PFSK-1 (cell line): ENCODE results near the gene CMPK1.

ENCODE experiments used
- FOXP2 ChIP-seq: optimal IDR thresholded peaks from 2 replicates; pipeline ENCODE3; 2011; ENCODE audit warnings: borderline replicate concordance, control low read depth, inconsistent platforms; ENCODE audit not compliant: insufficient read depth; ENCODE audit errors: extremely low read length, extremely low read depth
- POLR2AphosphoS5 ChIP-seq: IDR thresholded peaks from 2 replicates; pipeline ENCODE4 v1.6.1; 2012; ENCODE audit warnings: low read depth, mild to moderate bottlenecking, control low read depth, low read length, moderate library complexity
- SIN3A ChIP-seq: IDR thresholded peaks from 2 replicates; pipeline ENCODE4 v1.6.1; 2012; ENCODE audit warnings: mild to moderate bottlenecking, low read length, moderate library complexity, borderline replicate concordance; ENCODE audit not compliant: insufficient read depth
- TAF1 ChIP-seq: IDR thresholded peaks from 2 replicates; pipeline ENCODE4 v1.6.1; 2012; ENCODE audit warnings: low read length, control low read depth, borderline replicate concordance; ENCODE audit not compliant: insufficient read depth
- TF ChIP-seq, protein P1 (sequence below), 2 experiments: IDR thresholded peaks; 2 replicates each; pipeline versions ENCODE4 v1.6.1 to v1.8.0; 2011 to 2012; ENCODE audit warnings: low read depth in 2 of 2, low read length in 2 of 2, control low read depth in 1 of 2, inconsistent platforms in 1 of 2, mild to moderate bottlenecking in 1 of 2, moderate library complexity in 1 of 2; ENCODE audit not compliant: insufficient read depth in 1 of 2

CMPK1 gene

DNA sequence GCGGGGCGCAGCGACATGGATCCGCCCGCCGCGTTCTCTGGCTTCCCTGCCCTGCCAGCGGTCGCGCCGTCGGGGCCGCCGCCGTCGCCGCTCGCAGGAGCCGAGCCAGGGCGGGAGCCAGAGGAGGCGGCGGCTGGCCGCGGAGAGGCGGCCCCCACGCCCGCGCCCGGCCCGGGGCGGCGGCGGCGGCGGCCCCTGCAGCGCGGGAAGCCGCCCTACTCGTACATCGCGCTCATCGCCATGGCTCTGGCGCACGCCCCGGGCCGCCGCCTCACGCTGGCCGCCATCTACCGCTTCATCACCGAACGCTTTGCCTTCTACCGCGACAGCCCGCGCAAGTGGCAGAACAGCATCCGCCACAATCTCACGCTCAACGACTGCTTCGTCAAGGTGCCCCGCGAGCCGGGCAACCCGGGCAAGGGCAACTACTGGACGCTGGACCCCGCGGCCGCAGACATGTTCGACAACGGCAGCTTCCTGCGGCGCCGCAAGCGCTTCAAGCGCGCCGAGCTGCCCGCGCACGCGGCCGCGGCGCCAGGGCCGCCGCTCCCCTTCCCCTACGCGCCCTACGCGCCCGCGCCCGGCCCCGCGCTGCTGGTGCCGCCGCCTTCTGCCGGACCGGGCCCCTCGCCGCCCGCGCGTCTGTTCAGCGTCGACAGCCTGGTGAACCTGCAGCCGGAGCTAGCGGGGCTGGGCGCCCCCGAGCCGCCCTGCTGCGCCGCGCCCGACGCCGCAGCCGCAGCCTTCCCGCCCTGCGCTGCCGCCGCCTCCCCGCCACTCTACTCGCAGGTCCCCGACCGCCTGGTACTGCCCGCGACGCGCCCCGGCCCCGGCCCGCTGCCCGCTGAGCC is 83.0 kb downstream of the CMPK1 start:
- TF ChIP-seq, protein P1, sequence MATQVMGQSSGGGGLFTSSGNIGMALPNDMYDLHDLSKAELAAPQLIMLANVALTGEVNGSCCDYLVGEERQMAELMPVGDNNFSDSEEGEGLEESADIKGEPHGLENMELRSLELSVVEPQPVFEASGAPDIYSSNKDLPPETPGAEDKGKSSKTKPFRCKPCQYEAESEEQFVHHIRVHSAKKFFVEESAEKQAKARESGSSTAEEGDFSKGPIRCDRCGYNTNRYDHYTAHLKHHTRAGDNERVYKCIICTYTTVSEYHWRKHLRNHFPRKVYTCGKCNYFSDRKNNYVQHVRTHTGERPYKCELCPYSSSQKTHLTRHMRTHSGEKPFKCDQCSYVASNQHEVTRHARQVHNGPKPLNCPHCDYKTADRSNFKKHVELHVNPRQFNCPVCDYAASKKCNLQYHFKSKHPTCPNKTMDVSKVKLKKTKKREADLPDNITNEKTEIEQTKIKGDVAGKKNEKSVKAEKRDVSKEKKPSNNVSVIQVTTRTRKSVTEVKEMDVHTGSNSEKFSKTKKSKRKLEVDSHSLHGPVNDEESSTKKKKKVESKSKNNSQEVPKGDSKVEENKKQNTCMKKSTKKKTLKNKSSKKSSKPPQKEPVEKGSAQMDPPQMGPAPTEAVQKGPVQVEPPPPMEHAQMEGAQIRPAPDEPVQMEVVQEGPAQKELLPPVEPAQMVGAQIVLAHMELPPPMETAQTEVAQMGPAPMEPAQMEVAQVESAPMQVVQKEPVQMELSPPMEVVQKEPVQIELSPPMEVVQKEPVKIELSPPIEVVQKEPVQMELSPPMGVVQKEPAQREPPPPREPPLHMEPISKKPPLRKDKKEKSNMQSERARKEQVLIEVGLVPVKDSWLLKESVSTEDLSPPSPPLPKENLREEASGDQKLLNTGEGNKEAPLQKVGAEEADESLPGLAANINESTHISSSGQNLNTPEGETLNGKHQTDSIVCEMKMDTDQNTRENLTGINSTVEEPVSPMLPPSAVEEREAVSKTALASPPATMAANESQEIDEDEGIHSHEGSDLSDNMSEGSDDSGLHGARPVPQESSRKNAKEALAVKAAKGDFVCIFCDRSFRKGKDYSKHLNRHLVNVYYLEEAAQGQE (IDR thresholded peaks at IDR 0.05; ENCODE audit: insufficient read depth in 1 of 2, low read depth in 2 of 2, low read length in 2 of 2) = no peak
- TF ChIP-seq FOXP2 (no peak), SIN3A (no peak), POLR2AphosphoS5 (no peak), TAF1 (no peak)

DNA sequence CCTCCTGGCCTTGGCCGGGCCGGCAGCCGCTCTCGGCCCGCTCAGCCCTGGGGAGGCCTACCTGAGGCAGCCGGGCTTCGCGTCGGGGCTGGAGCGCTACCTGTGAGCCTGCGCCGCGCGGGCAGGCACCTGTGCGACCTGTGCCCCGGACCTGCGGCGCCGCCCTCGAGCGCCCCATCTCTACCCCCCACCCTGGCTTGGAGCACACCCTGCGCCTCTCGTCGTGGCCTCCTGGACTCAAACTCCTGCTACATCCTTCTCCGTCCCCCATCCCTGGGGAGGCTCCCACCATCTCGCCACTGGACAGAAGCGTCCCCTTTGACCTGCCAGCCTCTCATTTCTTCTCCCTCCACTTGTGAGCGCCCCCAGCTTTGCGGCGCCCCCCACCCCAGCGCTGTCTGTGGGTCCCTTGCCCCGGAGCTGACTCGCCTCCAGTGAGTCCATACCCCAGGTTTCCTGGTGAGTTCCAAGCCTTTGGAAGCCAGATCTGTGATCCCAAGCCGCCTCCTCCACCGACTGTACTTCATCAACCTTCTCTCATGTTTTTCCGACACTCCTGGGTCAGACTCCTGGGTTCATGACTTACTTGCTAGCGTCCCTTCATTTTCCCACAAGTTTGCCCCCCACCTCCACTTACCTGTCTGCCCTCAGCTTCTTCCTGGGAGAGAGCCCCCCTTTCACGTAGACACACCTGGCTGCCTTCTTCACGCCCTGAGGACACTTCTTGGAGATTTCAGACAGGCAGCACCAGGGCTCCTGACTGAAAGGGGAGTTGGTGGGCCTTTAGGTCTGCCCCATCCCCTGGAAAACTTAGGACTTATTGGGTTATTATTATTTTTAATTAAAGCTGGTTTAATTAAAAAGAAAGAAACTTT is 83.8 kb downstream of the CMPK1 start:
- TF ChIP-seq POLR2AphosphoS5 = no peak
- TF ChIP-seq TAF1 = no peak
- TF ChIP-seq FOXP2 = no peak
- TF ChIP-seq, protein P1 (IDR thresholded peaks at IDR 0.05; ENCODE audit: insufficient read depth in 1 of 2, low read depth in 2 of 2, low read length in 2 of 2) = no peak
- TF ChIP-seq SIN3A = no peak

DNA sequence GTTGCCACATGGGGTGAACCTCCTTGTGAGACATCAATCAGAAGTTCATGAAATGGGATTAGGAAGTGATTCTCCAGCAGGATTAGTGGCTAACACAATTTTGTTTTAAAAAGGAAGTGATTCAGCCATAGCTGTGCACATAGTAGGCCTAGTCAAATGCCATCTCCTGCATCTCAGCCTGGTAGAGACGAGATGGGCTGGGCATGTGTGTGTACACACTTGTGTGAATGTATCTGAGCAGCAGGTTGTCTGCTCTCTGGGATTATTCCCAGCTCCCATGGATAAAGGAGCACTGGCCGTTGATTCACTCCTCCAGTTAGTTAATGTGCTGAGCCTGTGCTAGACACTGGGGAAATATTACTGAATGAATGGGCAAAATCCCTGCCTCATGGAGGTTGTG is 84.5 kb downstream of the CMPK1 start:
- no peak for TF ChIP-seq FOXP2
- TF ChIP-seq, protein P1 (IDR thresholded peaks at IDR 0.05; ENCODE audit: insufficient read depth in 1 of 2, low read depth in 2 of 2, low read length in 2 of 2) = no peak
- no peak for TF ChIP-seq TAF1

DNA sequence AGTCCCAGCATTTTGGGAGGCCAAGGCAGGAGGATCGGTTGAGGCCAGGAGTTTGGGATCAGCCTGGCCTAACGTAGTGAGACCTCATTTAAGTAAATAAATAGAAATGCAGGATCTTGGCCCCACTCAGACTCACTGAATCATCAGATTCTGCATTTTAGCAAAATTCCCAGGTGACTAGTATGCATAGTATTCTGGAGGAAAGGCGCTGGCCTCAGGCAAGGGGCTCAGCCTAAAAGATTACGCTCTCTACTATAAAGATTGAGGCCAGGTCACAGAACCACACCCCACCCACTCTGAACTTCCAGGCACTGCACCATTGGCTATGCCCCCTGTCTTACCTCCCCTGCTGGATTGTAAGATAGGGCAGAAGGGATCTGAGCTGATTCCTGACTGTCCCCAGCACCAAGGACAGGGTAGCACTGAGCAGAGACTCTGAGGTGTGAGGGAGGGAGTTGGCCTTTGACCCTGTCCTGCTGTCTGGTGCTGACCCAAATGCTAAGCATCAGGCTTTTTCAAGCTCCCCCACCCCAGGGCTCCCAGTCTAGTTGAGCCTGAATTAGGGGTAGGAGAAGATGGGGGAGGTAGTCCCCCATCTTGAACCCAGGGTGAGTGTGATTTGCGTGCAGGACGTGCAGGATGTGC is 85.2 kb downstream of the CMPK1 start:
- TF ChIP-seq POLR2AphosphoS5 = no peak
- TF ChIP-seq, protein P1 (IDR thresholded peaks at IDR 0.05; ENCODE audit: insufficient read depth in 1 of 2, low read depth in 2 of 2, low read length in 2 of 2) = peak in 1 of 2 experiments; percentile 73; a peak in 1 of 4 replicates
